Mucosa of rectum (tissue), 2 donors: ENCODE measurements around the gene GGPS1.

Experiments
- H3K27ac ChIP-seq, 2 donors: one replicate each; pipeline ENCODE4 v1.7.0; 2013; ENCODE audit warnings: inconsistent platforms in 2 of 2, low read depth in 2 of 2, low read length in 2 of 2
- H3K27me3 ChIP-seq, 2 donors: one replicate each; pipeline ENCODE4 v1.7.0; 2013; ENCODE audit warnings: low read length in 2 of 2; ENCODE audit not compliant: control insufficient read depth in 2 of 2, insufficient read depth in 2 of 2
- H3K36me3 ChIP-seq, 2 donors: one replicate each; pipeline ENCODE4 v1.7.0; 2013; ENCODE audit warnings: low read length in 2 of 2; ENCODE audit not compliant: control insufficient read depth in 2 of 2, insufficient read depth in 2 of 2
- H3K4me1 ChIP-seq, 2 donors: one replicate each; pipeline ENCODE4 v1.7.0; 2013; ENCODE audit warnings: low read length in 2 of 2, mild to moderate bottlenecking in 1 of 2; ENCODE audit not compliant: control insufficient read depth in 2 of 2, insufficient read depth in 2 of 2
- H3K4me3 ChIP-seq, 2 donors: one replicate each; pipeline ENCODE4 v1.7.0; 2013; ENCODE audit warnings: low read length in 2 of 2
- H3K9ac ChIP-seq, 2 donors: one replicate each; pipeline ENCODE4 v1.7.0; 2013; ENCODE audit warnings: low read length in 2 of 2, low read depth in 1 of 2, mild to moderate bottlenecking in 1 of 2
- H3K9me3 ChIP-seq, 2 donors: one replicate each; pipeline ENCODE4 v1.7.0; 2013; ENCODE audit warnings: low read length in 2 of 2; ENCODE audit not compliant: control insufficient read depth in 2 of 2
- donor health status: healthy.
- donor health status: Normal muscosa, but diverticular disease.

GGPS1 gene

GRCh38 chr1:235336903-235337302, 8.5 kb downstream of the GGPS1 start:
- peaks cover 7 to 12% of the 10 kb centered on the region in 2 donors for H3K36me3 ChIP-seq
- no peaks in the 10 kb centered on the region for H3K9me3 ChIP-seq
- peak overlapping the region in 1 of 2 donors; percentile 10 for H3K27ac ChIP-seq
- H3K27me3 ChIP-seq, result no peaks in the 10 kb centered on the region
- no peak overlapping the region for H3K9ac ChIP-seq
- H3K4me3 ChIP-seq, result no peak overlapping the region
- H3K4me1 ChIP-seq, result no peaks in the 10 kb centered on the region

- Histone ChIP-seq H3K27me3 (no peaks in the 10 kb centered on the region), H3K27ac (no peak overlapping the region), H3K36me3 (peaks cover 18 to 23% of the 10 kb centered on the region in 2 donors), H3K9me3 (no peaks in the 10 kb centered on the region), H3K4me1 (no peaks in the 10 kb centered on the region), H3K9ac (no peak overlapping the region), H3K4me3 (no peak overlapping the region)
Observed at GRCh38 chr1:235339746-235340145, 11.4 kb downstream of the GGPS1 start.

GRCh38 chr1:235341334-235341733, 13.0 kb downstream of the GGPS1 start:
- no peak overlapping the region for H3K4me3 ChIP-seq
- no peaks in the 10 kb centered on the region for H3K9me3 ChIP-seq
- peaks cover 23 to 27% of the 10 kb centered on the region in 2 donors for H3K36me3 ChIP-seq
- H3K27me3 ChIP-seq, result no peaks in the 10 kb centered on the region
- no peak overlapping the region for H3K27ac ChIP-seq
- no peaks in the 10 kb centered on the region for H3K4me1 ChIP-seq
- no peak overlapping the region for H3K9ac ChIP-seq

- Histone ChIP-seq H3K9me3 (no peaks in the 10 kb centered on the region), H3K27me3 (no peaks in the 10 kb centered on the region), H3K4me1 (no peaks in the 10 kb centered on the region), H3K4me3 (no peak overlapping the region), H3K36me3 (peaks cover 20 to 22% of the 10 kb centered on the region in 2 donors), H3K27ac (no peak overlapping the region), H3K9ac (no peak overlapping the region)
Observed at GRCh38 chr1:235342039-235342438, 13.7 kb downstream of the GGPS1 start.

- no peak overlapping the region for H3K9ac ChIP-seq
- no peaks in the 10 kb centered on the region for H3K4me1 ChIP-seq
- no peak overlapping the region for H3K27ac ChIP-seq
- peaks cover 20% of the 10 kb centered on the region in 2 donors for H3K36me3 ChIP-seq
- no peak overlapping the region for H3K4me3 ChIP-seq
- no peaks in the 10 kb centered on the region for H3K9me3 ChIP-seq
- H3K27me3 ChIP-seq, result no peaks in the 10 kb centered on the region
Observed at GRCh38 chr1:235342471-235342870, 14.1 kb downstream of the GGPS1 start.

- H3K9me3 ChIP-seq, result no peaks in the 10 kb centered on the region
- no peaks in the 10 kb centered on the region for H3K4me1 ChIP-seq
- H3K27me3 ChIP-seq, result no peaks in the 10 kb centered on the region
- H3K9ac ChIP-seq, result no peak overlapping the region
- peaks cover 12 to 20% of the 10 kb centered on the region in 2 donors for H3K36me3 ChIP-seq
- no peak overlapping the region for H3K27ac ChIP-seq
- H3K4me3 ChIP-seq, result no peak overlapping the region
Observed at GRCh38 chr1:235343726-235344125, 15.4 kb downstream of the GGPS1 start.

GRCh38 chr1:235351441-235351840, 23.1 kb downstream of the GGPS1 start:
- H3K9me3 ChIP-seq, result no peaks in the 10 kb centered on the region

GRCh38 chr1:235351898-235352297, 23.5 kb downstream of the GGPS1 start:
- no peak overlapping the region for H3K27ac ChIP-seq
- no peaks in the 10 kb centered on the region for H3K4me1 ChIP-seq
- H3K4me3 ChIP-seq, result no peak overlapping the region
- H3K36me3 ChIP-seq, result no peaks in the 10 kb centered on the region
- H3K27me3 ChIP-seq, result no peaks in the 10 kb centered on the region
- H3K9me3 ChIP-seq, result no peaks in the 10 kb centered on the region
- no peak overlapping the region for H3K9ac ChIP-seq

More at GRCh38 chr1:235351441-235351840, 23.1 kb downstream of the GGPS1 start:
- Histone ChIP-seq H3K36me3 (no peaks in the 10 kb centered on the region), H3K27me3 (no peaks in the 10 kb centered on the region), H3K9ac (no peak overlapping the region), H3K27ac (no peak overlapping the region), H3K4me3 (no peak overlapping the region), H3K4me1 (no peaks in the 10 kb centered on the region)

- H3K9ac ChIP-seq, result no peak overlapping the region
- H3K27ac ChIP-seq, result no peak overlapping the region
- H3K36me3 ChIP-seq, result no peaks in the 10 kb centered on the region
- H3K9me3 ChIP-seq, result no peaks in the 10 kb centered on the region
- H3K4me1 ChIP-seq, result no peaks in the 10 kb centered on the region
- no peaks in the 10 kb centered on the region for H3K27me3 ChIP-seq
- H3K4me3 ChIP-seq, result no peak overlapping the region
Observed at GRCh38 chr1:235357485-235358373, 29.4 kb downstream of the GGPS1 start.

GRCh38 chr1:235358899-235359298, 30.5 kb downstream of the GGPS1 start:
- Histone ChIP-seq H3K36me3 (no peaks in the 10 kb centered on the region), H3K27ac (no peak overlapping the region), H3K9ac (no peak overlapping the region), H3K4me1 (no peaks in the 10 kb centered on the region), H3K27me3 (no peaks in the 10 kb centered on the region), H3K4me3 (no peak overlapping the region), H3K9me3 (no peaks in the 10 kb centered on the region)
